ENCODE results near the gene CFHR3. TPM values are rescaled to one million over a fixed set of nuclear protein-coding genes. Genes with fewer than 3 reads are reported as not detected.
"Not testable (repeated sequence)": the region's sequence is repeated elsewhere in the genome, so short reads cannot be mapped to it uniquely, and the experiment has no call there.

CFHR3 gene
- total RNA-seq (not detected), polyA plus RNA-seq (not detected), total RNA-seq (0 reads per million in 6 experiments)

DNA sequence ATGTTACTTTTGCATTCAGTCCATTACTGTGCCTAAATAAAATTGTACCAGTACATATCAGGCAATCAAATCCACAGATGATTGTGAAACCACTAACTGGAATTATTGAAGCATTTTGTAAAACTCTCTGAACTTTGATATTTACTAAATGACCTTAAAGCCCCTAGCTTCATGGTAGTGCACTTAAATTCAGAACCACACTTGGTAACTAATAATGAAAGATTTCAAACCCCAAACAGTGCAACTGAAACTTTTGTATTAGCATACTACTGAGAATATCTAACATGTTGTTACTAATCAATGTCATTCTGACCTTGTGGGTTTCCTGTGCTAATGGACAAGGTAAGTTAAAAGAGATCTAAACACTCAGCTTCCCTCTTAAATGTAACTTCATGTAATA is at the start of gene CFHR3:
Gene CFHR3 (plus strand): TSS at position 238 of the 400 bp plus-strand sequence. CDS start 47 bp downstream, at position 285.
- Mint-ChIP-seq H3K27me3 (no peaks in the 10 kb centered on the region), H3K9me3 (peaks cover 0 to 2% (median 0%) of the 10 kb centered on the region in 9 donors), H3K4me1 (no peaks in the 10 kb centered on the region), H3K36me3 (no peaks in the 10 kb centered on the region), H3K27ac (no peak within 1 kb of the TSS), H3K4me3 (no peak within 1 kb of the TSS)
- ATAC-seq (no peak), DNase-seq (no peak)
- POLR2A ChIA-PET, result no interaction called here

DNA sequence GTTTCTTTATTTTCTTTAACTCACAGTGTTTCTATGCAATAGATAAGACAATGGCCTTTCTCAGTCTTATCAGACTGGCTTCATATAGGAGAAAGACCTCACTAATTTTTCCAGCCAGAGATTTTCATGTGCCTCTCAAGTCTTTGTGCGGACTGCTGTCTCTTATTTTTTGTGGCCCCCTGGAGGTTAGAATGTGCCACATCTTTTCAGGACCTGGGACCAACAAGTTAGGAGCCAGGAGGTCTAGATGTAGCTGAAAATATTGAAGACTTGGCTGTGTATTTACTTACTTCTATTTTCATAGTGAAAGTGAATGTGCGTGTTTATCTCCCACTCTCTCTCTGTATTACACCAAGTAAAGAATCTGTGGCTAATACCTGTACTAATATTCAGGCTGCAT is 42.1 kb upstream of the CFHR3 start:
- DNase-seq (no peak), ATAC-seq (no peak)
- H3K9me3 Mint-ChIP-seq, result peaks cover 0 to 17% (median 2%) of the 10 kb centered on the region in 9 donors
- H3K4me3 Mint-ChIP-seq, result no peak overlapping the region
- no peaks in the 10 kb centered on the region for H3K27me3 Mint-ChIP-seq
- no peaks in the 10 kb centered on the region for H3K36me3 Mint-ChIP-seq
- no peaks in the 10 kb centered on the region for H3K4me1 Mint-ChIP-seq
- no peak overlapping the region for H3K27ac Mint-ChIP-seq
- POLR2A ChIA-PET, result no interaction called here

DNA sequence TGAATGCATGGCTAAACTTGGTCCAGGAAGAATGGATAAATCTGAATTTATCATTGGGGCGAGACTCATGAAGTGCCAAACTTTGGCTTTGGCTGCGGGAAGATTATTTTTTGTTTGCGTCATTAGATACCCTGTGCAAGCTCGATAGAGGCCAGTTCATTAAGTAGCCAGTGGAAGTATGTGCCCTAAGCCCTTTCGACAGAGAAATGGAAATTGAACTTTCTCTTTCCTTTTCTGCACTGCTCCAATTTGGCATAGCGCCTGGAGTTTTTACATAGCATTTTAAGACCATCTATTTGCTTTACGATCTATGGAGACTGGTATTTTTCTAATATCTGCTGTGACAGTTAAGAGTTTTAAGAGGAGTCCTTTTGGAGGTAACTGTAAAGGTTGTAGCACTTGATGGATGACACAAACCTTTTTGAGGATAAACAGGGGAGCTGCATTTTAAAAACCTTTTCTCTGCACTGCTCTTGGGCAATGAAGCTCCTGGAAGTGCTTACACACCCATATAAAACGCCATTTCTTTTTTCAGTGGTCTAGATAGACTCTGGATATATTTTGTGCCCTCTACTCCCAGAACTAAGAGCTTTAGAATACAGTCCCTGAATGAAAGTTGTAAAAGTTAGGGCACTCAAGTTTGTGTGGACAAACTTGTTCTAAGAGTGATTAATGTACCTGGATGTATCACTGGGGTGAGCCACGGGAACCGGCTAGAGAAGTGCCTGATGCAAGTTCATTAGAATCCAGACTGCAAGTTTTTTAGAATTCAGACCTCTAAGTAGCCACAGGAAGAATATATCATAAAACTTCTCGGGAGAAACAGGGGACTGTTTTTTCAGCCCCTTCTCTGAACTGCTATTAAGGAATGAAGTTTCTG is 41.3 kb upstream of the CFHR3 start:
- DNase-seq (no peak), ATAC-seq (no peak)
- H3K27me3 Mint-ChIP-seq, result no peaks in the 10 kb centered on the region
- no peak overlapping the region for H3K27ac Mint-ChIP-seq
- H3K4me3 Mint-ChIP-seq, result no peak overlapping the region
- H3K4me1 Mint-ChIP-seq, result no peaks in the 10 kb centered on the region
- POLR2A ChIA-PET, result no interaction called here
- peaks cover 0 to 20% (median 6%) of the 10 kb centered on the region in 9 donors for H3K9me3 Mint-ChIP-seq
- peaks cover 0 to 8% (median 0%) of the 10 kb centered on the region in 3 donors for H3K36me3 Mint-ChIP-seq

DNA sequence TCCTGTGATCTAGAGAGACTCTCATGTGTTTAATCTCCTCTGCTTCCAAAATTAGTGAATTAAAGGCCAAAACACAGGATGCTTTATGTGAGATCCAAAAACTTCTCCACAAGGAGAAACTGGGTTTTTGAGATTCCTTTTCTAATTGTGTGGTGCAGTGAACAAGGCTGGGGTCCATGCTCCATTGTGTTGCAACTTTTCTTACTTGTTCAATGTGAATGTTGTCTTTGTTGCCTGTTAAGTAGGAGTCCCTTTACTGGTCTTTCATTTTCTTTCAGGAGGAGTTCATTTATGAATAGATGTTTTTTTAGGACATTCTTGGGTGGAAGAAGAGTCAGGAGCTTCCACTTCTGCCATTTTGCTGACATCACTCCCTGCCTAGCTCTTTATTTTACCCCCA is 40.6 kb upstream of the CFHR3 start:
- DNase-seq (no peak), ATAC-seq (no peak)
- no peak overlapping the region for H3K27ac Mint-ChIP-seq
- H3K4me1 Mint-ChIP-seq, result no peaks in the 10 kb centered on the region
- peaks cover 0 to 9% (median 0%) of the 10 kb centered on the region in 3 donors for H3K36me3 Mint-ChIP-seq
- no peak overlapping the region for H3K4me3 Mint-ChIP-seq
- H3K27me3 Mint-ChIP-seq, result no peaks in the 10 kb centered on the region
- peaks cover 2 to 20% (median 9%) of the 10 kb centered on the region in 9 donors for H3K9me3 Mint-ChIP-seq
- POLR2A ChIA-PET, result no interaction called here

DNA sequence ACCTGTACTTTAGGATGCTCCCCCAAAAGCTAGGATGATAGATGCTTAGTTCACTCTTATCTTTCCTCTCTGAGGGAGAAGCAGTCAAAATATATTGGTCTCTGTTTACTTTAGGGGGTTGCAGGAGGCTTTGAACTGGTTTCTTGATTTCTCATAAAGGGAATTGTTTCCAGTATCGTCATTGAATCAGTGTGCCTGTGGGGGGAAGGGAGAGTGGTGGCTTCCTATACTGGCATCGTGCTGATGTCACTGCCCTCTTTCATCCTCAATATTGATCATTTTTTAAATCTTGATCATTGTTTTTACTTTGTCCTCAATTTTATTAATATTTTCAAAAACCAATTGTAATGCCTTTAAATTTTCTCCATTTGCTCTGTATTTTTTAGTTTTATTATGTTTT is 40.2 kb upstream of the CFHR3 start:
- no peak overlapping the region for H3K27ac Mint-ChIP-seq
- DNase-seq (no peak), ATAC-seq (no peak)
- peaks cover 0 to 13% (median 0%) of the 10 kb centered on the region in 3 donors for H3K36me3 Mint-ChIP-seq
- H3K4me1 Mint-ChIP-seq, result no peaks in the 10 kb centered on the region
- H3K9me3 Mint-ChIP-seq, result peaks cover 2 to 23% (median 13%) of the 10 kb centered on the region in 9 donors
- POLR2A ChIA-PET, result no interaction called here
- no peaks in the 10 kb centered on the region for H3K27me3 Mint-ChIP-seq
- H3K4me3 Mint-ChIP-seq, result no peak overlapping the region

DNA sequence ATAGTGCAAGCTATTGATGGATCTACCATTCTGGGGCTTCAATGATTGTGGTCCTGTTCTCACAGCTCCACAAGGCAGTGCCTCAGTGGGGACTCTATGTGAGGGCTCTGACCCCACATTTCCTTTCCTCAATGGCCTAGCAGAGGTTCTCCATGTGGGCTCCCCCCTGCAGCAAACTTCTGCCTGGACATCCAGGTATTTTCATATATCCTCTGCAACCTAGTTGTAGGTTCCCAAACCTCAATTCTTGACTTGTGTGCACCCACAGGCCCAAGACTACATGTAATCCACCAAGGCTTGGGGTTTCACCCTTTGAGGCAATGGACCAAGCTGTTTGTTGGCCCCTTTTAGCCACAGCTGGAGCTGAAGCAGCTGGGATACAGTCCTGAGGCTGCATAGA is 35.9 kb upstream of the CFHR3 start:
- no peak for ATAC-seq
- no peaks in the 10 kb centered on the region for H3K4me1 Mint-ChIP-seq

DNA sequence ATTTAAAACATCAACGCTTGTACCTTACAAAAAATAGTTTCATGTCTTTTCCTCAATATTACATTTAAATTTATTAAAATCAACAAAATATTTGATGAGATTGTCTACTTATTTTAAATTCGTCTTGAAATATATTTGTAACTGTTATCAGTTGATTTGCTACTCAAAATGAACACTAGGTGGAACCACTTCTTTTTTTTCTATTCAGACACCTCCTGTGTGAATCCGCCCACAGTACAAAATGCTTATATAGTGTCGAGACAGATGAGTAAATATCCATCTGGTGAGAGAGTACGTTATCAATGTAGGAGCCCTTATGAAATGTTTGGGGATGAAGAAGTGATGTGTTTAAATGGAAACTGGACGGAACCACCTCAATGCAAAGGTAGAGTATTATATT is 31.4 kb upstream of the CFHR3 start:
- ATAC-seq, H3K27ac Mint-ChIP-seq, DNase-seq, H3K27me3 Mint-ChIP-seq, H3K4me1 Mint-ChIP-seq, H3K4me3 Mint-ChIP-seq, POLR2A ChIA-PET: not testable (repeated sequence)
- H3K9me3 Mint-ChIP-seq, result peaks cover 0 to 20% (median 11%) of the 10 kb centered on the region in 9 donors
- H3K36me3 Mint-ChIP-seq, result peaks cover 0 to 13% (median 0%) of the 10 kb centered on the region in 3 donors

More for the DNA sequence above, 35.9 kb upstream of the CFHR3 start:
- H3K27ac Mint-ChIP-seq, result no peak overlapping the region
- peaks cover 0 to 20% (median 0%) of the 10 kb centered on the region in 3 donors for H3K36me3 Mint-ChIP-seq
- POLR2A ChIA-PET, result no interaction called here
- DNase-seq, result no peak
- peaks cover 0 to 33% (median 15%) of the 10 kb centered on the region in 9 donors for H3K9me3 Mint-ChIP-seq
- H3K4me3 Mint-ChIP-seq, result no peak overlapping the region
- H3K27me3 Mint-ChIP-seq, result no peaks in the 10 kb centered on the region

DNA sequence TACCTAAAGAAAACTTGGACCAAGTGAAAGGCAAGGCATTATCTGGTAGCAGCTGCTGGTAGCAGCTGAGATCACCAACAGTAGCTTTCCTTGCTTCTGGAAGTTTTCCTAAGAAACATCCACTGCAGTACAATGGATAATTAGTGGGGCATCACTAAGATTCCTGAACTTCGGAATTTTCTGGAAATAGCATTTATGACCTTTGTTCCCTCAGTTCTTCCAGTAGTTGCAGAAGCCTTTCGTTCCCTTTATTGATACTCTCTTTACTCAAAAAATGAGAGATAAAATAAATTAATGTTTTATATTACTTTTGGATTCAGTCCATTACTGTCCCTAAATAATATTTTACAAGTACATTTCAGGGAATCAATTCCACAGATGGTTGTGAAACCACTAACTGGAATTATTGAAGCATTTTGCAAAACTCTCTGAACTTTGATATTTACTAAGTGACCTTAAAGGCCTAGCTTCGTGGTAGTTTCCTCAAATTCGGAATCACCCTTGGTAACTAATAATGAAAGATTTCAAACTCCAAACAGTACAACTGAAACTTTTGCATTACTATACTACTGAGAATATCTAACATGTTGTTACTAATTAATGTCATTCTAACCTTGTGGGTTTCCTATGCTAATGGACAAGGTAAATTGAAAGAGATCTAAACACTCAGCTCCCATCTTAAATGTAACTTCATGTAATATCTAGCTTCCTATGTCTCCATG is 9.5 kb upstream of the CFHR3 start:
- H3K27ac Mint-ChIP-seq, H3K9me3 Mint-ChIP-seq, H3K4me3 Mint-ChIP-seq, H3K36me3 Mint-ChIP-seq, DNase-seq, POLR2A ChIA-PET, H3K4me1 Mint-ChIP-seq, ATAC-seq, H3K27me3 Mint-ChIP-seq: not testable (repeated sequence)

DNA sequence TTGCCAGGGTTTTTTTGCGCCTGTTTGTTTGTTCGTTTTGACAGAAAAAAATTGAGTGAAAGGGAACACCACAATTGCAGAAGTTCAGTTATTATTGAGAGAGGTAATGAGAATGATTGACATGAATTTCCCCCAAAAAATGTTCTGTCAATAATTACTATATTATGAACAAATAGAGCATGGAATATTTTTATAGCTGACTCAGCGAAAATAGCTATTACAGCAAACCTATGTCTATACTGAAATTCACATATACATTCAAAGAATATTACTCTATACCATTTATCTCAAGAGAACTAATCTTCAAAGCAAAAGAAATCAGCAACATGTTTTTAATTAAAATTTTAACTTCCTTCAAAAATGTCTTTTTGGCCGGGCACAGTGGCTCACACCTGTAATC is 4.8 kb upstream of the CFHR3 start:
- H3K27me3 Mint-ChIP-seq, POLR2A ChIA-PET, H3K4me3 Mint-ChIP-seq, H3K4me1 Mint-ChIP-seq, DNase-seq, H3K9me3 Mint-ChIP-seq, H3K36me3 Mint-ChIP-seq, H3K27ac Mint-ChIP-seq, ATAC-seq: not testable (repeated sequence)

DNA sequence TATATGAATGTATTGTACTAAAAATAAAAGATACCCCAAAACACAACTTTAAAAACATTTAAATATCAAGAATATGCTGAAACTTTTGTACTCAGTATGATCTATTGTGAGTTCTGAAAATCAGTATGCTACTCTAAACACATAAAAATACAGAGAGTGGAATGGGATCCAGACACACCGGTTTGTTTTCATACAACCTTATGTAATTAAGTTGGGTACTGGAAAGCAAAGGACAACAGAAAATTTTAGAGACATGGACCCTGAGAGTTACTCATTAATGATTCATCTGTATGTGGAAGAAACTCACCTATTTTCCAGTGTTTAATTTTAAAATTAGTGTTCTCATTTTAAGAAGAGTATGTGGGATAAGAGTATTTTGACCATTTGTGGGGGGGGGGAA is 927 bp upstream of the CFHR3 start:
- Mint-ChIP-seq H3K4me3 (no peak overlapping the region), H3K4me1 (no peaks in the 10 kb centered on the region), H3K27ac (no peak overlapping the region), H3K27me3 (no peaks in the 10 kb centered on the region), H3K36me3 (no peaks in the 10 kb centered on the region), H3K9me3 (no peaks in the 10 kb centered on the region)
- POLR2A ChIA-PET, result no interaction called here
- ATAC-seq (no peak), DNase-seq (no peak)

DNA sequence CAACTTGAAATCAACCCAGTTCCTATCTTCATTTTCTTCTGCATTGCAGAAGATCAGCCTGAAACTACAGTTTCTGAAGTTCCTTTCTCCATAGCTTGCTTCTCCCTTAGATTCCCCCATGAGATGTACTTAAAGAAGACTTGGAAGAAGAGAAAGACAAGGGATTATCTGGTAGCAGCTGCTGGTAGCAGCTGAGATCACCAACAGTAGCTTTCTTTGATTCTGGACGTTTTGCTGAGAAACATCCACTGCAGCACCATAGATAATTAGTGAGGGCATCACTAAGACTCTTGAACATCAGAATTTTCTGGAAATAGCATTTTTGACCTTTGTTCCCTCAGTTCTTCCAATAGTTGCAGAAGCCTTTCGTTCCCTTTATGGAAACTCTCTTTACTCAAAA is 465 bp upstream of the CFHR3 start:
- no peak for DNase-seq
- no peaks in the 10 kb centered on the region for H3K4me1 Mint-ChIP-seq
- H3K36me3 Mint-ChIP-seq, result no peaks in the 10 kb centered on the region
- H3K4me3 Mint-ChIP-seq, result no peak overlapping the region
- POLR2A ChIA-PET, result no interaction called here
- no peak overlapping the region for H3K27ac Mint-ChIP-seq
- H3K27me3 Mint-ChIP-seq, result no peaks in the 10 kb centered on the region
- H3K9me3 Mint-ChIP-seq, result peaks cover 0 to 2% (median 0%) of the 10 kb centered on the region in 9 donors
- no peak for ATAC-seq

DNA sequence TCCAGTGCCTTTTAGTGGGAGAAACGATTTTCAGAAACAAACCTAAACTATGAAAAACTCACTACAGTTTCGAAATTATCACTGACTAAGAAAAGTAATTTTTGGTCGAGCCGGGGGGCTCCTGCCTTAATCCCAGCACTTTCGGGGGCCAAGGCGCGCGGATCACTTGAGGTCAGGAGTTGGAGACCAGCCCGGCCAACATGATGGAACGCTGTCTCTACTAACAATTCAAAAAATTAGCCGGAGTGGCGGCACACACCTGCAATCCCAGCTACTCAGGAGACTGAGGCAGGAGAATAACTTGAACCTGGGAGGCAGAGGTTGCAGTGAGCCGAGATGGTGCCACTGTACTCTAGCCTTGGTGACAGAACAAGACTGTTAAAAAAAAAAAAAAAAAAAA is 3.0 kb downstream of the CFHR3 start:
- no peak for DNase-seq
- Mint-ChIP-seq H3K4me3 (no peak overlapping the region), H3K27me3 (no peaks in the 10 kb centered on the region), H3K9me3 (peaks cover 0 to 3% (median 0%) of the 10 kb centered on the region in 9 donors), H3K36me3 (no peaks in the 10 kb centered on the region), H3K4me1 (no peaks in the 10 kb centered on the region), H3K27ac (no peak overlapping the region)
- no peak for ATAC-seq
- POLR2A ChIA-PET, result no interaction called here

DNA sequence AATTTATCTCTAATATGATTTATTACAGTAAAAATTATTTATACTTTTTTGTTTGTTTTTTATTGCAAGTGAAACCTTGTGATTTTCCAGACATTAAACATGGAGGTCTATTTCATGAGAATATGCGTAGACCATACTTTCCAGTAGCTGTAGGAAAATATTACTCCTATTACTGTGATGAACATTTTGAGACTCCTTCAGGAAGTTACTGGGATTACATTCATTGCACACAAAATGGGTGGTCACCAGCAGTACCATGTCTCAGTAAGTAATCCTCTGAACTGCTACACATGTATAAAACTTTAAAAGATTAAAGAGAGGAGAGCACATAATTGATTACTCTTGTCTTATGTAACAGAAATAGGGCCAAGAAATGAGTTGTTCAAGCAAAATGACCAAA is 4.5 kb downstream of the CFHR3 start:
- Mint-ChIP-seq H3K9me3 (peaks cover 0 to 4% (median 0%) of the 10 kb centered on the region in 9 donors), H3K27me3 (no peaks in the 10 kb centered on the region), H3K4me3 (no peak overlapping the region), H3K27ac (no peak overlapping the region), H3K36me3 (no peaks in the 10 kb centered on the region), H3K4me1 (no peaks in the 10 kb centered on the region)
- POLR2A ChIA-PET, result no interaction called here
- no peak for DNase-seq
- ATAC-seq, result no peak
